GM23338 (cell line): ENCODE results near the gene NCOA7. TPM values are rescaled to one million over a fixed set of nuclear protein-coding genes. Genes with fewer than 3 reads are reported as not detected.

Experiments used
- ATAC-seq: fragments of 200-7000 bp; cut with Tn5 transposase; 3 replicates; pipeline ENCODE4 v1.9.1; 2020
- DNase-seq: peaks from one replicate; pipeline ENCODE4 v3.0.0-alpha.2; 2015; ENCODE audit warnings: low spot score
- H2AFZ ChIP-seq: fragments of 200-600 bp; sonication (generic); 2 replicates; pipeline ENCODE4 v1.8.0; 2016; ENCODE audit warnings: antibody characterized with exemption, mild to moderate bottlenecking, moderate library complexity
- H3F3A ChIP-seq: fragments of 200-600 bp; sonication (generic); replicated peaks from 2 replicates; pipeline ENCODE4 v1.8.0; 2017; ENCODE audit warnings: antibody characterized with exemption, mixed run types, low read depth
- H3K27ac ChIP-seq: fragments of 200-600 bp; sonication (generic); 2 replicates; pipeline ENCODE4 v1.6.1; 2016; ENCODE audit warnings: low read depth
- H3K27me3 ChIP-seq: fragments of 200-600 bp; sonication (generic); 2 replicates; pipeline ENCODE4 v1.8.0; 2016; ENCODE audit warnings: mild to moderate bottlenecking, mixed run types, moderate library complexity; ENCODE audit not compliant: insufficient read depth
- H3K36me3 ChIP-seq: fragments of 200-600 bp; sonication (generic); 2 replicates; pipeline ENCODE4 v1.8.0; 2016; ENCODE audit warnings: mild to moderate bottlenecking; ENCODE audit not compliant: insufficient read depth
- H3K4me1 ChIP-seq: fragments of 200-600 bp; sonication (generic); 2 replicates; pipeline ENCODE4 v1.8.0; 2016; ENCODE audit warnings: mild to moderate bottlenecking, moderate library complexity; ENCODE audit not compliant: insufficient read depth
- H3K4me2 ChIP-seq: fragments of 200-600 bp; sonication (generic); 2 replicates; pipeline ENCODE4 v1.7.1; 2017; ENCODE audit warnings: mixed run types
- H3K4me3 ChIP-seq: fragments of 200-600 bp; sonication (generic); 2 replicates; pipeline ENCODE4 v1.6.1; 2016; ENCODE audit warnings: mixed run types
- H3K79me2 ChIP-seq: fragments of 200-600 bp; sonication (generic); replicated peaks from 2 replicates; pipeline ENCODE4 v1.8.0; 2017; ENCODE audit warnings: mild to moderate bottlenecking; ENCODE audit not compliant: insufficient read depth
- H3K9me2 ChIP-seq: fragments of 200-600 bp; sonication (generic); 2 replicates; pipeline ENCODE4 v1.8.0; 2017; ENCODE audit not compliant: insufficient read depth
- H4K20me1 ChIP-seq: fragments of 200-600 bp; sonication (generic); replicated peaks from 2 replicates; pipeline ENCODE4 v1.8.0; 2017; ENCODE audit warnings: mild to moderate bottlenecking; ENCODE audit not compliant: insufficient read depth
- H3K27ac Mint-ChIP-seq: 2 replicates; pipeline ENCODE4 v1.8.0; 2020; ENCODE audit warnings: inconsistent platforms, mild to moderate bottlenecking, moderate library complexity, mixed read lengths
- H3K27me3 Mint-ChIP-seq: 3 replicates; pipeline ENCODE4 v1.8.0; 2022; ENCODE audit warnings: low read depth, mild to moderate bottlenecking, moderate library complexity, mixed read lengths, inconsistent platforms; ENCODE audit not compliant: insufficient read depth, poor library complexity
- H3K36me3 Mint-ChIP-seq: 3 replicates; pipeline ENCODE4 v1.8.0; 2021; ENCODE audit warnings: low read depth, mild to moderate bottlenecking, inconsistent platforms, moderate library complexity, mixed read lengths
- H3K4me1 Mint-ChIP-seq: 3 replicates; pipeline ENCODE4 v1.8.0; 2020; ENCODE audit warnings: mild to moderate bottlenecking, inconsistent platforms, mixed read lengths
- H3K4me3 Mint-ChIP-seq: 3 replicates; pipeline ENCODE4 v1.8.0; 2021; ENCODE audit warnings: moderate library complexity, mild to moderate bottlenecking, inconsistent platforms, mixed read lengths
- H3K9me3 Mint-ChIP-seq: 3 replicates; pipeline ENCODE4 v1.8.0; 2020; ENCODE audit warnings: moderate library complexity, mild to moderate bottlenecking, inconsistent platforms, mixed read lengths
- CREB1 ChIP-seq: fragments of 250-450 bp; sonication (Bioruptor Pico); IDR thresholded peaks from 2 replicates; pipeline ENCODE4 v1.5.0; 2020; ENCODE audit warnings: low read depth, mild to moderate bottlenecking, moderate library complexity
- EZH2 ChIP-seq: fragments of 200-600 bp; sonication (generic); IDR thresholded peaks from one replicate; pipeline ENCODE4 v1.8.0; 2017; ENCODE audit warnings: antibody characterized with exemption, mild to moderate bottlenecking, low read depth; ENCODE audit not compliant: unreplicated experiment
- EZH2phosphoT487 ChIP-seq: fragments of 200-600 bp; sonication (generic); IDR thresholded peaks from one replicate; pipeline ENCODE4 v1.8.1; 2018; ENCODE audit warnings: antibody characterized with exemption; ENCODE audit not compliant: unreplicated experiment
- JUNB ChIP-seq: IDR thresholded peaks from one replicate; pipeline ENCODE4 v1.6.1; 2016; ENCODE audit warnings: antibody characterized with exemption; ENCODE audit not compliant: unreplicated experiment
- NANOG ChIP-seq: IDR thresholded peaks from 2 replicates; pipeline ENCODE4 v1.6.1; 2016; ENCODE audit warnings: antibody characterized with exemption, borderline replicate concordance
- POLR2AphosphoS5 ChIP-seq: IDR thresholded peaks from 2 replicates; pipeline ENCODE4 v1.6.1; 2016; ENCODE audit warnings: antibody characterized with exemption, low read depth
- STAT1 ChIP-seq: IDR thresholded peaks from one replicate; pipeline ENCODE4 v1.6.1; 2016; ENCODE audit warnings: antibody characterized with exemption; ENCODE audit not compliant: unreplicated experiment
- ZNF114 ChIP-seq: fragments of 250-450 bp; sonication (Bioruptor Pico); IDR thresholded peaks from 2 replicates; pipeline ENCODE4 v1.5.0; 2020; ENCODE audit warnings: mild to moderate bottlenecking, moderate library complexity
- ZNF331 ChIP-seq: fragments of 250-450 bp; sonication (Bioruptor Pico); IDR thresholded peaks from 2 replicates; pipeline ENCODE4 v1.5.0; 2020; ENCODE audit warnings: low read depth, mild to moderate bottlenecking, moderate library complexity
- polyA plus RNA-seq: library from polyadenylated mRNA; unstranded; fragments of >200 nt; fragmentation: Nextera tagmentation; extraction: Ambion mirVana; gene quantifications from 2 replicates; pipeline ENCODE4 v1.2.1, GENCODE V29; 2016
- total RNA-seq: library from RNA; depleted of rRNA; stranded (reverse); fragments of >200 nt; shearing (Covaris generic); gene quantifications from 2 replicates; pipeline ENCODE4 v1.2.3, GENCODE V29; 2014
- TF ChIP-seq, protein P1 (sequence below): IDR thresholded peaks from one replicate; pipeline ENCODE4 v1.6.1; 2018; ENCODE audit warnings: antibody characterized with exemption; ENCODE audit not compliant: unreplicated experiment
- TF ChIP-seq, protein P2 (sequence below), 2 experiments: fragments of 200-600 bp in 1 of 2; sonication (generic) in 1 of 2; conservative IDR thresholded peaks; 2 replicates each; pipeline versions ENCODE4 v1.5.1 to v1.6.1; 2016 to 2017; ENCODE audit warnings: antibody characterized with exemption in 2 of 2, low read depth in 2 of 2, mild to moderate bottlenecking in 2 of 2, moderate library complexity in 1 of 2
- TF ChIP-seq, protein P3 (sequence below): IDR thresholded peaks from 2 replicates; pipeline ENCODE4 v1.6.1; 2016; ENCODE audit warnings: antibody characterized with exemption

The NCOA7 gene
- total and polyA plus RNA-seq, 2 experiments from 2014 or later = 9.3 to 15.7 TPM

DNA sequence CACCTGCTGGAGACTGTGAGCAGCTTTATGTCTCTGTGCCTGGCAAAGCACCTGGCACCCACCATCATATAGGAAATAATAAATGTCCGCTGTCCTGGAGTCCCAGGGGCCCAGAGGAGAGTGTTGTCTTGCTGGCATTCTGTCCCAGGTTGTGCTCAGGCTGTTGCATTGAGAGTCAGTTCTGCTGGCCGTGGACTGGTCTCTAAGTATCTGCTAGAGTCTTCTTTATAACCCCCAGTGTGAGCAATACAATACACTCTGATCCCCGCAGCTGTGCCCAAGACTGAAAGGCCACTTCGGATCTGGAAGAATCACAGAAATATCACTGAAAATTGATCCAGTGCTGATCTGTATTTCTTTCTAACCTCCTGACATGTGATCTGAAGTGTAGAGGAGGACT, 127.5 kb downstream of the NCOA7 start (continued):
- TF ChIP-seq, protein P1, sequence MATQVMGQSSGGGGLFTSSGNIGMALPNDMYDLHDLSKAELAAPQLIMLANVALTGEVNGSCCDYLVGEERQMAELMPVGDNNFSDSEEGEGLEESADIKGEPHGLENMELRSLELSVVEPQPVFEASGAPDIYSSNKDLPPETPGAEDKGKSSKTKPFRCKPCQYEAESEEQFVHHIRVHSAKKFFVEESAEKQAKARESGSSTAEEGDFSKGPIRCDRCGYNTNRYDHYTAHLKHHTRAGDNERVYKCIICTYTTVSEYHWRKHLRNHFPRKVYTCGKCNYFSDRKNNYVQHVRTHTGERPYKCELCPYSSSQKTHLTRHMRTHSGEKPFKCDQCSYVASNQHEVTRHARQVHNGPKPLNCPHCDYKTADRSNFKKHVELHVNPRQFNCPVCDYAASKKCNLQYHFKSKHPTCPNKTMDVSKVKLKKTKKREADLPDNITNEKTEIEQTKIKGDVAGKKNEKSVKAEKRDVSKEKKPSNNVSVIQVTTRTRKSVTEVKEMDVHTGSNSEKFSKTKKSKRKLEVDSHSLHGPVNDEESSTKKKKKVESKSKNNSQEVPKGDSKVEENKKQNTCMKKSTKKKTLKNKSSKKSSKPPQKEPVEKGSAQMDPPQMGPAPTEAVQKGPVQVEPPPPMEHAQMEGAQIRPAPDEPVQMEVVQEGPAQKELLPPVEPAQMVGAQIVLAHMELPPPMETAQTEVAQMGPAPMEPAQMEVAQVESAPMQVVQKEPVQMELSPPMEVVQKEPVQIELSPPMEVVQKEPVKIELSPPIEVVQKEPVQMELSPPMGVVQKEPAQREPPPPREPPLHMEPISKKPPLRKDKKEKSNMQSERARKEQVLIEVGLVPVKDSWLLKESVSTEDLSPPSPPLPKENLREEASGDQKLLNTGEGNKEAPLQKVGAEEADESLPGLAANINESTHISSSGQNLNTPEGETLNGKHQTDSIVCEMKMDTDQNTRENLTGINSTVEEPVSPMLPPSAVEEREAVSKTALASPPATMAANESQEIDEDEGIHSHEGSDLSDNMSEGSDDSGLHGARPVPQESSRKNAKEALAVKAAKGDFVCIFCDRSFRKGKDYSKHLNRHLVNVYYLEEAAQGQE = no peak
- TF ChIP-seq ZNF331 (CRISPR knock-in tag) (no peak), EZH2 (no peak), STAT1 (no peak), NANOG (no peak), JUNB (no peak), CREB1 (CRISPR knock-in tag) (no peak), EZH2phosphoT487 (no peak), ZNF114 (CRISPR knock-in tag) (no peak)
- TF ChIP-seq, protein P2, sequence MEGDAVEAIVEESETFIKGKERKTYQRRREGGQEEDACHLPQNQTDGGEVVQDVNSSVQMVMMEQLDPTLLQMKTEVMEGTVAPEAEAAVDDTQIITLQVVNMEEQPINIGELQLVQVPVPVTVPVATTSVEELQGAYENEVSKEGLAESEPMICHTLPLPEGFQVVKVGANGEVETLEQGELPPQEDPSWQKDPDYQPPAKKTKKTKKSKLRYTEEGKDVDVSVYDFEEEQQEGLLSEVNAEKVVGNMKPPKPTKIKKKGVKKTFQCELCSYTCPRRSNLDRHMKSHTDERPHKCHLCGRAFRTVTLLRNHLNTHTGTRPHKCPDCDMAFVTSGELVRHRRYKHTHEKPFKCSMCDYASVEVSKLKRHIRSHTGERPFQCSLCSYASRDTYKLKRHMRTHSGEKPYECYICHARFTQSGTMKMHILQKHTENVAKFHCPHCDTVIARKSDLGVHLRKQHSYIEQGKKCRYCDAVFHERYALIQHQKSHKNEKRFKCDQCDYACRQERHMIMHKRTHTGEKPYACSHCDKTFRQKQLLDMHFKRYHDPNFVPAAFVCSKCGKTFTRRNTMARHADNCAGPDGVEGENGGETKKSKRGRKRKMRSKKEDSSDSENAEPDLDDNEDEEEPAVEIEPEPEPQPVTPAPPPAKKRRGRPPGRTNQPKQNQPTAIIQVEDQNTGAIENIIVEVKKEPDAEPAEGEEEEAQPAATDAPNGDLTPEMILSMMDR (conservative IDR thresholded peaks at IDR 0.05; ENCODE audit: low read depth in 2 of 2) = no peak
- TF ChIP-seq, protein P3, sequence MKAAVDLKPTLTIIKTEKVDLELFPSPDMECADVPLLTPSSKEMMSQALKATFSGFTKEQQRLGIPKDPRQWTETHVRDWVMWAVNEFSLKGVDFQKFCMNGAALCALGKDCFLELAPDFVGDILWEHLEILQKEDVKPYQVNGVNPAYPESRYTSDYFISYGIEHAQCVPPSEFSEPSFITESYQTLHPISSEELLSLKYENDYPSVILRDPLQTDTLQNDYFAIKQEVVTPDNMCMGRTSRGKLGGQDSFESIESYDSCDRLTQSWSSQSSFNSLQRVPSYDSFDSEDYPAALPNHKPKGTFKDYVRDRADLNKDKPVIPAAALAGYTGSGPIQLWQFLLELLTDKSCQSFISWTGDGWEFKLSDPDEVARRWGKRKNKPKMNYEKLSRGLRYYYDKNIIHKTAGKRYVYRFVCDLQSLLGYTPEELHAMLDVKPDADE = no peak

DNA sequence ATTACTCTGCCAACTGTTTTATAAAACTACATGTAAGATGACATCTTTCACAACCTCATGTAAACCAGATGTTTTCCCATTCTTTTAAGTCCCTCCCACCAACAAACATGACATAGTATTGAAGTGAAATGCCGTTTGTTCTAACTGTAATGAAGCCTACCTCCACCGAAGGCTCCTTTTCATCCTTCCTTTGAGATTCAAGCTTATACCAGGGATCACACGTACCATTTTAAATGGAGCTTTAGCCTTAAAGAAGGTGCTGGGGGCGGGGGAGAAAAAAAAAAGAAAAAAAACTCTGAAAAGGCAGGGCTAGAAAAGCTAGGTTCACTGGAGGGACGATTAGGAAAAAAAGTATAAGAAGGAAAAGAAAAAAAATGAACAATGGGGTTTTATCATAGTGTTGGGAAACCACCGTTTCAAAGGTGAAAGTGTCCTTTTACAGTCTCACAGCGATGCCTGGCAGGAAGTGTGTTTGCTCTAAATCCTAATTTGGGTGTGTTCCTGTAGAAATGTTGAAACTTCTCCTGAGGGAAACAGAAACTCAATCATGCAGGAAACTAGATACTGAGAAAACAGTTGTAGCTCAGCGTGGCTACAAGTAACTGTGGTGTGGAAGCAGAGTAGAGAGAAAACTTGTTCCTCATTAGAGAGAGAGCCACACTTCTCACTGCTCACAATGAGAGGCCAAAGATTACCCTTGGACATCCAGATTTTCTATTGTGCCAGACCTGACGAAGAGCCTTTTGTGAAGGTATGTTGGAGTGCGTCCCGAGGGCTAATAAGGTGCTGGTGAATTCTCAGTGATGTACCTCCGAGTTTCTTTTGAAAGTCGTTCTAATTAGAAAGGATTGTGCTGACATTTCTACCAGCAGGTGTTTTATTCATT, 128.2 kb downstream of the NCOA7 start:
- peak overlapping the region; percentile 61; the same call in 1 of the 2 replicates for H3K27ac Mint-ChIP-seq
- TF ChIP-seq EZH2 (no peak), ZNF331 (CRISPR knock-in tag) (no peak), STAT1 (no peak), EZH2phosphoT487 (no peak), JUNB (no peak), CREB1 (CRISPR knock-in tag) (no peak), ZNF114 (CRISPR knock-in tag) (no peak), POLR2AphosphoS5 (no peak), NANOG (no peak)
- TF ChIP-seq, protein P3 = no peak

More for the DNA sequence above, 128.2 kb downstream of the NCOA7 start:
- Mint-ChIP-seq H3K36me3 (no peaks in the 10 kb centered on the region), H3K4me3 (0 out of 3 replicates have a peak overlapping the region, but pooled peaks have one; percentile 4), H3K27me3 (peaks cover 5% of the 10 kb centered on the region), H3K4me1 (peaks cover 24% of the 10 kb centered on the region), H3K9me3 (no peaks in the 10 kb centered on the region)
- ATAC-seq (peak; percentile 68), DNase-seq (peak; percentile 40)
- H3K79me2 ChIP-seq = no peaks in the 10 kb centered on the region
- H4K20me1 ChIP-seq = no peaks in the 10 kb centered on the region
- H3F3A ChIP-seq = no peaks in the 10 kb centered on the region
- H2AFZ ChIP-seq = no peak overlapping the region
- no peaks in the 10 kb centered on the region for H3K9me2 ChIP-seq
- no peak overlapping the region for H3K4me3 ChIP-seq
- H3K4me2 ChIP-seq = peak overlapping the region; percentile 53
- H3K4me1 ChIP-seq = peaks cover 25% of the 10 kb centered on the region
- H3K27me3 ChIP-seq = no peaks in the 10 kb centered on the region
- H3K27ac ChIP-seq = peak overlapping the region; percentile 43
- no peaks in the 10 kb centered on the region for H3K36me3 ChIP-seq
